Activated naive CD8-positive, alpha-beta T cell (primary cell): ENCODE results near the gene DUS3L.
"Not testable (repeated sequence)": the region's sequence is repeated elsewhere in the genome, so short reads cannot be mapped to it uniquely, and the experiment has no call there.

Experiments used
- H3K27ac Mint-ChIP-seq: one replicate; pipeline ENCODE4 v1.8.0; 2021; ENCODE audit warnings: mixed read lengths
- H3K27me3 Mint-ChIP-seq: one replicate; pipeline ENCODE4 v1.8.0; 2021; ENCODE audit warnings: mixed read lengths
- H3K36me3 Mint-ChIP-seq: one replicate; pipeline ENCODE4 v1.8.0; 2021; ENCODE audit warnings: mixed read lengths
- H3K4me1 Mint-ChIP-seq: one replicate; pipeline ENCODE4 v1.8.0; 2021; ENCODE audit warnings: low read depth, mixed read lengths
- H3K4me3 Mint-ChIP-seq: one replicate; pipeline ENCODE4 v1.8.0; 2021; ENCODE audit warnings: mild to moderate bottlenecking, mixed read lengths
- H3K9me3 Mint-ChIP-seq: one replicate; pipeline ENCODE4 v1.8.0; 2021; ENCODE audit warnings: low read depth, mixed read lengths

DUS3L gene

DNA sequence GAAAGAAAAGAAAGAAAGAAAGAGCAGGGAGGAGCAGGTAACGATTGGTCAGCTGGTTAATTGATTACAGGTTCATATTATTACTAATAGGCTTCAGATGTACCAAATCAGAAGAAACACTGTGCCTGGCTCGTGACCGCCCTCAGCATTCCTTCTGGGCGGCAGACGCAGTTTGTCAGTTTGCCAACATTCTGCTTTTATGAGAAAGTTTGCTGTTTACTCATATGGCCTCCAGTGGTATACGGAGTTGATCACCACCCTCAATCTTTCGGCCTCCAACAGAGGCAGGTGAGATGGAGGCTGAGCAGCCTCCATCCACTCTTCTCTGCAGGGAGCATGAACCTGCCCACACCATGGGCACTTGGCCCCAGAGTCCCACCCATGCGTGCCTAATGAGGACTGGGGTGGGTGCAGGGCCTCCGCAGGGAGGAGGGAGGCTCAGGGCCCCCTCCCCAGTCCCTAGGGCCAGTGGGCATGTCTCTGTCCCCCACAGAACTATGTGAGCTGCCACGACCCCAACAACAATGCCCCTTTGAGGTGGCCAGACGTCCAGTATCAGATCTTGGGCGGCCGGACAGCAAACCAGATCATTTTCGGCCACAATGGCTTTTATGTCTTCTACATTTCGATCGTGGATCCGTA is 15.2 kb downstream of the DUS3L start:
- Mint-ChIP-seq H3K4me3 (no peak overlapping the region), H3K27ac (no peak overlapping the region), H3K27me3 (no peaks in the 10 kb centered on the region)

GRCh38 chr19:5774921-5775320 is 16.0 kb downstream of the DUS3L start:
- Mint-ChIP-seq H3K4me1 (no peaks in the 10 kb centered on the region), H3K27ac (no peak overlapping the region), H3K9me3 (no peaks in the 10 kb centered on the region), H3K36me3 (no peaks in the 10 kb centered on the region), H3K4me3 (no peak overlapping the region), H3K27me3 (no peaks in the 10 kb centered on the region)

More for the DNA sequence above, 15.2 kb downstream of the DUS3L start:
- H3K9me3 Mint-ChIP-seq, result no peaks in the 10 kb centered on the region
- no peaks in the 10 kb centered on the region for H3K4me1 Mint-ChIP-seq
- H3K36me3 Mint-ChIP-seq, result no peaks in the 10 kb centered on the region

- no peaks in the 10 kb centered on the region for H3K4me1 Mint-ChIP-seq
- no peak overlapping the region for H3K27ac Mint-ChIP-seq
- no peaks in the 10 kb centered on the region for H3K27me3 Mint-ChIP-seq
- H3K4me3 Mint-ChIP-seq, result no peak overlapping the region
- no peaks in the 10 kb centered on the region for H3K36me3 Mint-ChIP-seq
- H3K9me3 Mint-ChIP-seq, result no peaks in the 10 kb centered on the region
These were observed 17.7 kb downstream of the DUS3L start for GRCh38 chr19:5773276-5773675.

DNA sequence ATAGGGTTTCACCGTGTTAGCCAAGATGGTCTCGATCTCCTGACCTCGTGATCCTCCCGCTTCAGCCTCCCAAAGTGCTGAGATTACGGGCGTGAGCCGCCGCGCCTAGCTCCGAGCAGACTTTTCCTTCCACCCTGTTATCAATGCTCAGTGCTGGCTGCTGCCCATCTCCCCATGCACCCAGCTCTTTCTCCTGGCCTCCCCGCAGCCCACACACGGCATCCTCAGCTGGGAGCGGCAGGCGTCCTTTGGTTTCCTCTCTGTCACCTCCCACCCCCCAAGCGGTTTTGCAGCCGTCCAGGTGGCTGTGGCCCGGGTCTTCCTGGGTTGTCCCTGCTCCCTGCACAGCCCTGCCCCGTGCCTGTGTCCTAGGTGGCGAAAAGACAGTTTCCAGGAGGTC is 18.5 kb downstream of the DUS3L start:
- Mint-ChIP-seq H3K27ac (no peak overlapping the region), H3K9me3 (no peaks in the 10 kb centered on the region), H3K36me3 (no peaks in the 10 kb centered on the region), H3K4me3 (no peak overlapping the region), H3K4me1 (no peaks in the 10 kb centered on the region), H3K27me3 (no peaks in the 10 kb centered on the region)

DNA sequence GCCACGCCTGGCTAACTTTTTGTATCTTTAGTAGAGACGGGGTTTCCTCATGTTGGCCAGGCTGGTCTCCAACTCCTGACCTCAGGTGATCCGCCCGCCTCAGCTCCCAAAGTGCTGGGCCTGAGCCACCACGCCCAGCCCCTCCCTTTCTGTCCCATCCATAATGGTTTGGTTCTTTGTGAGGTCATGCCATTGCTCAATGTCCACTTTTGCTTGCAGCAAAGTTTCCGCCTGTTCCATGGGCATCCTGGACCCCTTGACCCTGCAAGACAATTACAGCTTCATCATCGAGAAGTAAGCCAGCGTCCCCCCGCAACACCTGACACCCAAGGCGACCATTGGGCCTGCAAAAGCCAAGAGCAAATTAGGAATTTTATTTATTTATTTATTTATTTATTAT is 23.0 kb downstream of the DUS3L start:
- H3K27ac Mint-ChIP-seq, result no peak overlapping the region
- H3K36me3 Mint-ChIP-seq, result no peaks in the 10 kb centered on the region
- H3K4me3 Mint-ChIP-seq, result no peak overlapping the region
- H3K4me1 Mint-ChIP-seq, result no peaks in the 10 kb centered on the region
- no peaks in the 10 kb centered on the region for H3K9me3 Mint-ChIP-seq
- H3K27me3 Mint-ChIP-seq, result no peaks in the 10 kb centered on the region

DNA sequence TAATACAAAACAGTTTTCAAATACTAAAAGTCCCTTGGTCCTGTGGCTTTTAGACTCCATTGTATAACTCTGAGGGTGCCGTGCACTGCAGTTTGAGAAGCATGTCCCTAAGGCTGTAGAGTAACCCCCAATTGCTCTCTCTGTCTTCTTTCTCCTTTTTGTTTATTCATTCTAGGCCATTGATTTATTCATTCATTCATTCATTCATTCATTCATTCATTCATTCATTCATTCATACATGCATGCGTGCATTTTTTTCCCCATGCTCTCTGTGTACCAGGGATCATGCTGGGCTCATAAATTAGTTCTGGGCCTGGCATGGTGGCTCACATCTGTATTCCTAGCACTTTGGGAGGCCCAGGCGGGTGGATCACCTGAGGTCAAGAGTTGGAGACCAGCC is 25.7 kb downstream of the DUS3L start:
- Mint-ChIP-seq H3K27ac (no peak overlapping the region), H3K36me3 (no peaks in the 10 kb centered on the region), H3K4me3 (no peak overlapping the region), H3K9me3 (no peaks in the 10 kb centered on the region), H3K4me1 (no peaks in the 10 kb centered on the region), H3K27me3 (no peaks in the 10 kb centered on the region)

GRCh38 chr19:5762608-5763217 is 28.2 kb downstream of the DUS3L start:
- Mint-ChIP-seq H3K4me1 (no peaks in the 10 kb centered on the region), H3K27me3 (no peaks in the 10 kb centered on the region), H3K27ac (no peak overlapping the region), H3K4me3 (no peak overlapping the region), H3K9me3 (no peaks in the 10 kb centered on the region), H3K36me3 (no peaks in the 10 kb centered on the region)

DNA sequence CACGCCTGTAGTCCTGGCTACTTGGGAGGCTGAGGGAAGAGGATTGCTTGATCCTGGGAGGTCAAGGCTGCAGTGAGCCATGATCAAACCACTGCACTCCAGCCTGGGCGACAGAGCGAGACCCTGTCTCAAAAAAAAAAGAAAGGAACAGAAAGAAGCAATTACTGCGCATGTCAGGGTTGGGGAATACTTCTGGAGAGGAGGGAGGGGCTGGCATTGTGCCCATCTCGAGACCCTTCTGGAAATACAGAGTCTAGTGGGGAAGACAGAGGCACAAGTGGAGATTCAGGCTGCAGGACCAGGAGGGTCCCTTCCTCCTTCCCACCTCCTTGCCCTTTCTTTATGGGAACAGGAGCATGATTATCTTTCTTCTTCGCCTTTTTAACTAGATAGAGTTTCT is 37.2 kb downstream of the DUS3L start:
- no peaks in the 10 kb centered on the region for H3K36me3 Mint-ChIP-seq
- H3K4me1 Mint-ChIP-seq, result no peaks in the 10 kb centered on the region
- no peak overlapping the region for H3K27ac Mint-ChIP-seq

DNA sequence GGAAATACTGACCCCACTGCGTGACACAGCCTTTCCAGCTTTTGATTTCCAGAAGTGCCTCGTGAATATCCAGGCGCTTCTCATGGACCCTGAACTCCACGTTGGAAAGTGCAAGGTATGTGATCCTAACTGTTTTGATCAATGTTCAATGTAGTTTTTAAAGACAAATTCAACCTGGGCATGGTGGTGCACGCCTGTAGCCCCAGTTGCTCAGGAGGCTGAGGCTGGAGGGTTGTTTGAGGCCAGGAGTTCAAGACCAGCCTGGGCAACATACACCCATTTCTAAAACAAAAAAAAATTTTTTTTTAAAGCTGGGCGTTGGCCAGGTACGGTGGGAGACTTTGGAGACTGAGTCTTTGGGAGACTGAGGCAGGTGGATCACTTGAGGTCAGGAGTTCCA is 39.3 kb downstream of the DUS3L start:
- Mint-ChIP-seq H3K36me3 (no peaks in the 10 kb centered on the region), H3K4me1 (no peaks in the 10 kb centered on the region), H3K27me3 (peaks cover 5% of the 10 kb centered on the region), H3K27ac (no peak overlapping the region), H3K9me3 (no peaks in the 10 kb centered on the region), H3K4me3 (no peak overlapping the region)

More for the DNA sequence above, 37.2 kb downstream of the DUS3L start:
- no peaks in the 10 kb centered on the region for H3K9me3 Mint-ChIP-seq
- H3K27me3 Mint-ChIP-seq, result peaks cover 3% of the 10 kb centered on the region
- no peak overlapping the region for H3K4me3 Mint-ChIP-seq

GRCh38 chr19:5749505-5749904 is 41.5 kb downstream of the DUS3L start:
- H3K4me1 Mint-ChIP-seq, result no peaks in the 10 kb centered on the region
- H3K27me3 Mint-ChIP-seq, result peaks cover 5% of the 10 kb centered on the region
- no peak overlapping the region for H3K4me3 Mint-ChIP-seq
- no peaks in the 10 kb centered on the region for H3K9me3 Mint-ChIP-seq
- no peaks in the 10 kb centered on the region for H3K36me3 Mint-ChIP-seq
- H3K27ac Mint-ChIP-seq, result no peak overlapping the region

DNA sequence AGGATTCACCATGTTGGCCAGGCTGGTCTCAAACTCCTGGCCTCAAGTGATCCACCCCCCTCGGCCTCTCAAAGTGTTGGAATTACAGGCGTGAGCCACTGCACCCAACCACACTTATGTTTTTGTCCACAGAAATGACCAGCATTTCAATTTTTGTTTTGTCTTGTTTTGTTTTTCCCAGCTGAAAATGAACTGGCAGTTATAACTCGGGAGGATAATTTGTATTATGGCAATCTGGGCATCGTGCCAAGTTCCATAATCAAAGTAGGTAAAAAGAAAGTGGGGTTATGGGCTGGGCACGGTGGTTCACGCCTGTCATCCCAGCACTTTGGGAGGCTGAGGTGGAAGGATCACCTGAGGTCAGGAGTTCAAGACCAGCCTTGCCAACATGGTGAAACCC is 42.0 kb downstream of the DUS3L start:
- not testable (repeated sequence) for H3K4me1 Mint-ChIP-seq, H3K27me3 Mint-ChIP-seq, H3K9me3 Mint-ChIP-seq, H3K27ac Mint-ChIP-seq, H3K36me3 Mint-ChIP-seq, H3K4me3 Mint-ChIP-seq

GRCh38 chr19:5744999-5745398 is 46.0 kb downstream of the DUS3L start:
- not testable (repeated sequence) for H3K9me3 Mint-ChIP-seq, H3K27ac Mint-ChIP-seq, H3K4me1 Mint-ChIP-seq, H3K4me3 Mint-ChIP-seq, H3K36me3 Mint-ChIP-seq, H3K27me3 Mint-ChIP-seq

- H3K9me3 Mint-ChIP-seq, result no peaks in the 10 kb centered on the region
- H3K27me3 Mint-ChIP-seq, result peaks cover 3% of the 10 kb centered on the region
- H3K4me3 Mint-ChIP-seq, result no peak overlapping the region
- no peaks in the 10 kb centered on the region for H3K36me3 Mint-ChIP-seq
- no peaks in the 10 kb centered on the region for H3K4me1 Mint-ChIP-seq
- no peak overlapping the region for H3K27ac Mint-ChIP-seq
These were observed 47.3 kb downstream of the DUS3L start for GRCh38 chr19:5743630-5744029.

GRCh38 chr19:5742051-5742450 is 48.9 kb downstream of the DUS3L start:
- no peak overlapping the region for H3K27ac Mint-ChIP-seq
- no peak overlapping the region for H3K4me3 Mint-ChIP-seq
- no peaks in the 10 kb centered on the region for H3K36me3 Mint-ChIP-seq
- H3K4me1 Mint-ChIP-seq, result no peaks in the 10 kb centered on the region
- H3K9me3 Mint-ChIP-seq, result no peaks in the 10 kb centered on the region
- H3K27me3 Mint-ChIP-seq, result peaks cover 2% of the 10 kb centered on the region

GRCh38 chr19:5738423-5738822 is 52.5 kb downstream of the DUS3L start:
- Mint-ChIP-seq H3K27ac (no peak overlapping the region), H3K4me3 (no peak overlapping the region)

More at GRCh38 chr19:5738423-5738822, 52.5 kb downstream of the DUS3L start:
- Mint-ChIP-seq H3K36me3 (no peaks in the 10 kb centered on the region), H3K27me3 (peaks cover 2% of the 10 kb centered on the region), H3K4me1 (no peaks in the 10 kb centered on the region), H3K9me3 (no peaks in the 10 kb centered on the region)
